SK-N-SH (cell line): ENCODE data around the gene ST6GALNAC3.

Source experiments
- POLR2AphosphoS5 ChIP-seq: IDR thresholded peaks from 2 replicates; pipeline ENCODE4 v1.6.1; 2012; ENCODE audit warnings: low read depth, low read length
- RAD21 ChIP-seq: IDR thresholded peaks from 2 replicates; pipeline ENCODE4 v1.6.1; 2012; ENCODE audit warnings: mild to moderate bottlenecking, low read length
- TF ChIP-seq, protein P1 (sequence below): fragments of 200-600 bp; sonication (generic); IDR thresholded peaks from 2 replicates; pipeline ENCODE4 v1.6.1; 2017; ENCODE audit warnings: antibody characterized with exemption, mild to moderate bottlenecking, moderate library complexity
- TF ChIP-seq, protein P2 (sequence below): IDR thresholded peaks from 2 replicates; pipeline ENCODE4 v1.4.0; 2012; ENCODE audit warnings: low read depth, borderline replicate concordance

DNA sequence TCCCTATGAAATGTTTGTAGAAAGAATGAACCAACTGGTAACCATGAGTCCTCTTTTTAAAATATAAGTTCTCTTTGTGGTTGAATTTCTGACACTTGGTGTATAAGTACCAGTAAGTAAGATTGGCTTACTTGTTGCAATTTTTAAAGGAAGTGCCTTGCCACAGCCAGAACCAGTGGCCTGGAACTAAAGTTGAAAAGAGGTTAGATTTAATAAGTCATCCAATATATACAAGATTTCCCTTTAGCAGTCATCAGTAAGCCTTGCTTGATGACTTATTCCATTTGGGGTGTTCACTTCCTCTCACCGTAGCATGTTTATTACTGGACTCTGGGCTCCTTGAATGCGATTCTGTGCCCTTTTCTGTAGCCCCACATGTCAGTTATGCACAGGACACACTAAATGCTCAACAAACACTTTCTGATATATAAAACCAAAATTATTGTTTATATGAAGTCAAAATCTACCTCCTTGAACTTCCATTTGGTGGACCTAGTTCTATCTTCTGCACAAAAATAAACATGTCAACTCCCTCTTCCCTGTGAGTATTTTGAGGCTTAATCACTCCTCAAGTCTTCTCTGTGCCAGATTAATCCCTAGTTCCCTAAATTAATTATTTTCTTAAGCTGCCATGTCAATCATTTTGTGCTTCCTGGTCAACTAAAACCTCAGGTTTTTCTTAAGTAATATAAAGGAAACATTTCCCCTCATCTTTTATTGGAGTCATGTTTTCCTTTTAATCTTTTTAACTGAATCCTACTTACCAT lies 218.1 kb downstream of the ST6GALNAC3 start:
- TF ChIP-seq RAD21, result no peak
- TF ChIP-seq, protein P1, sequence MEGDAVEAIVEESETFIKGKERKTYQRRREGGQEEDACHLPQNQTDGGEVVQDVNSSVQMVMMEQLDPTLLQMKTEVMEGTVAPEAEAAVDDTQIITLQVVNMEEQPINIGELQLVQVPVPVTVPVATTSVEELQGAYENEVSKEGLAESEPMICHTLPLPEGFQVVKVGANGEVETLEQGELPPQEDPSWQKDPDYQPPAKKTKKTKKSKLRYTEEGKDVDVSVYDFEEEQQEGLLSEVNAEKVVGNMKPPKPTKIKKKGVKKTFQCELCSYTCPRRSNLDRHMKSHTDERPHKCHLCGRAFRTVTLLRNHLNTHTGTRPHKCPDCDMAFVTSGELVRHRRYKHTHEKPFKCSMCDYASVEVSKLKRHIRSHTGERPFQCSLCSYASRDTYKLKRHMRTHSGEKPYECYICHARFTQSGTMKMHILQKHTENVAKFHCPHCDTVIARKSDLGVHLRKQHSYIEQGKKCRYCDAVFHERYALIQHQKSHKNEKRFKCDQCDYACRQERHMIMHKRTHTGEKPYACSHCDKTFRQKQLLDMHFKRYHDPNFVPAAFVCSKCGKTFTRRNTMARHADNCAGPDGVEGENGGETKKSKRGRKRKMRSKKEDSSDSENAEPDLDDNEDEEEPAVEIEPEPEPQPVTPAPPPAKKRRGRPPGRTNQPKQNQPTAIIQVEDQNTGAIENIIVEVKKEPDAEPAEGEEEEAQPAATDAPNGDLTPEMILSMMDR, result no peak
- TF ChIP-seq, protein P2, sequence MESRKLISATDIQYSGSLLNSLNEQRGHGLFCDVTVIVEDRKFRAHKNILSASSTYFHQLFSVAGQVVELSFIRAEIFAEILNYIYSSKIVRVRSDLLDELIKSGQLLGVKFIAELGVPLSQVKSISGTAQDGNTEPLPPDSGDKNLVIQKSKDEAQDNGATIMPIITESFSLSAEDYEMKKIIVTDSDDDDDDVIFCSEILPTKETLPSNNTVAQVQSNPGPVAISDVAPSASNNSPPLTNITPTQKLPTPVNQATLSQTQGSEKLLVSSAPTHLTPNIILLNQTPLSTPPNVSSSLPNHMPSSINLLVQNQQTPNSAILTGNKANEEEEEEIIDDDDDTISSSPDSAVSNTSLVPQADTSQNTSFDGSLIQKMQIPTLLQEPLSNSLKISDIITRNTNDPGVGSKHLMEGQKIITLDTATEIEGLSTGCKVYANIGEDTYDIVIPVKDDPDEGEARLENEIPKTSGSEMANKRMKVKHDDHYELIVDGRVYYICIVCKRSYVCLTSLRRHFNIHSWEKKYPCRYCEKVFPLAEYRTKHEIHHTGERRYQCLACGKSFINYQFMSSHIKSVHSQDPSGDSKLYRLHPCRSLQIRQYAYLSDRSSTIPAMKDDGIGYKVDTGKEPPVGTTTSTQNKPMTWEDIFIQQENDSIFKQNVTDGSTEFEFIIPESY, result no peak
- TF ChIP-seq POLR2AphosphoS5, result no peak
